CD4-positive, alpha-beta T cell (primary cell): Measurements from ENCODE around the gene PIEZO1. TPM values are rescaled to one million over a fixed set of nuclear protein-coding genes. Genes with fewer than 3 reads are reported as not detected.
A peak's percentile ranks its signal among the peaks of the same experiment; 100 is the strongest.

Experiments
- ATAC-seq: fragments of 200-7000 bp; cut with Tn5 transposase; one replicate; pipeline ENCODE4 v1.10.0; 2022; ENCODE audit warnings: mild to moderate bottlenecking; ENCODE audit not compliant: poor library complexity
- CTCF ChIA-PET: fragments of 350-600 bp; sonication (Branson Sonifier 250); formaldehyde crosslinking; loops from one replicate; lab custom pipeline; 2021; ENCODE audit warnings: antibody characterized with exemption, inconsistent platforms; lab: Charles Lee
- POLR2A ChIA-PET: fragments of 350-600 bp; sonication (Branson Sonifier 250); formaldehyde crosslinking; loops from one replicate; lab custom pipeline; 2021; ENCODE audit warnings: antibody characterized with exemption, inconsistent platforms; lab: Charles Lee
- DNase-seq, 14 experiments: peaks; one replicate each; pipeline ENCODE4 v3.0.0-alpha.2; 2013 to 2020; ENCODE audit warnings: mixed read lengths in 2 of 14
- H3K27ac ChIP-seq, 2 donors: one replicate each; pipeline versions ENCODE4 v1.5.1 to v1.7.0; 2013; ENCODE audit warnings: low read length in 2 of 2, low read depth in 1 of 2, mild to moderate bottlenecking in 1 of 2
- H3K27me3 ChIP-seq, 2 experiments: 1 replicate in 1 of 2; 2 replicates in 1 of 2; pipeline versions ENCODE4 v1.6.1 to v1.7.0; 2013; ENCODE audit warnings: low read length in 2 of 2, control low read depth in 1 of 2, mild to moderate bottlenecking in 1 of 2, moderate library complexity in 1 of 2; ENCODE audit not compliant: insufficient read depth in 2 of 2, control insufficient read depth in 1 of 2
- H3K36me3 ChIP-seq: one replicate; pipeline ENCODE4 v1.6.1; 2013; ENCODE audit warnings: low read length, control low read depth; ENCODE audit not compliant: insufficient read depth
- H3K4me1 ChIP-seq: one replicate; pipeline ENCODE4 v1.6.1; 2013; ENCODE audit warnings: low read length, control low read depth; ENCODE audit not compliant: insufficient read depth
- H3K4me3 ChIP-seq: one replicate; pipeline ENCODE4 v1.5.1; 2013; ENCODE audit warnings: mild to moderate bottlenecking, low read length, moderate library complexity
- H3K9me3 ChIP-seq, 2 experiments: 1 replicate in 1 of 2; 2 replicates in 1 of 2; pipeline versions ENCODE4 v1.6.1 to v1.7.0; 2013; ENCODE audit warnings: low read length in 2 of 2, mild to moderate bottlenecking in 2 of 2, control low read depth in 1 of 2, moderate library complexity in 1 of 2; ENCODE audit not compliant: control insufficient read depth in 1 of 2, insufficient read depth in 1 of 2
- H3K27ac Mint-ChIP-seq: one replicate; pipeline ENCODE4 v1.8.0; 2020; ENCODE audit warnings: mixed read lengths
- H3K27me3 Mint-ChIP-seq: one replicate; pipeline ENCODE4 v1.8.0; 2021; ENCODE audit warnings: mixed read lengths
- H3K36me3 Mint-ChIP-seq: one replicate; pipeline ENCODE4 v1.8.0; 2021; ENCODE audit warnings: low read depth, mixed read lengths
- H3K4me1 Mint-ChIP-seq: one replicate; pipeline ENCODE4 v1.8.0; 2021; ENCODE audit warnings: low read depth, mixed read lengths
- H3K4me3 Mint-ChIP-seq: one replicate; pipeline ENCODE4 v1.8.0; 2020; ENCODE audit warnings: mild to moderate bottlenecking, mixed read lengths
- H3K9me3 Mint-ChIP-seq: one replicate; pipeline ENCODE4 v1.8.0; 2020; ENCODE audit warnings: mixed read lengths
- intact Hi-C, 2 experiments: fragments of 100-400 bp; cut with DNase I in 1 of 2; cut with micrococcal nuclease in 1 of 2; formaldehyde crosslinking; loops; one replicate each; pipeline versions ENCODE4 v1.15.1 to v1.9.0; 2023 to 2025; cut with DNase I, micrococcal nuclease
- total RNA-seq, 174 experiments: library from RNA in 2 of 174; stranded (reverse) in 2 of 174; gene quantifications; one replicate each; pipeline ENCODE4 v1.2.3 and lab custom pipeline; 2021 to 2026
- TF ChIP-seq, protein P1 (sequence below): fragments of 200-600 bp; IDR thresholded peaks from one replicate; pipeline ENCODE4 v1.8.0; 2022; ENCODE audit warnings: antibody characterized with exemption, mild to moderate bottlenecking

Gene PIEZO1
- total RNA-seq, 2 experiments from 2014 or later: 142 to 146 TPM

DNA sequence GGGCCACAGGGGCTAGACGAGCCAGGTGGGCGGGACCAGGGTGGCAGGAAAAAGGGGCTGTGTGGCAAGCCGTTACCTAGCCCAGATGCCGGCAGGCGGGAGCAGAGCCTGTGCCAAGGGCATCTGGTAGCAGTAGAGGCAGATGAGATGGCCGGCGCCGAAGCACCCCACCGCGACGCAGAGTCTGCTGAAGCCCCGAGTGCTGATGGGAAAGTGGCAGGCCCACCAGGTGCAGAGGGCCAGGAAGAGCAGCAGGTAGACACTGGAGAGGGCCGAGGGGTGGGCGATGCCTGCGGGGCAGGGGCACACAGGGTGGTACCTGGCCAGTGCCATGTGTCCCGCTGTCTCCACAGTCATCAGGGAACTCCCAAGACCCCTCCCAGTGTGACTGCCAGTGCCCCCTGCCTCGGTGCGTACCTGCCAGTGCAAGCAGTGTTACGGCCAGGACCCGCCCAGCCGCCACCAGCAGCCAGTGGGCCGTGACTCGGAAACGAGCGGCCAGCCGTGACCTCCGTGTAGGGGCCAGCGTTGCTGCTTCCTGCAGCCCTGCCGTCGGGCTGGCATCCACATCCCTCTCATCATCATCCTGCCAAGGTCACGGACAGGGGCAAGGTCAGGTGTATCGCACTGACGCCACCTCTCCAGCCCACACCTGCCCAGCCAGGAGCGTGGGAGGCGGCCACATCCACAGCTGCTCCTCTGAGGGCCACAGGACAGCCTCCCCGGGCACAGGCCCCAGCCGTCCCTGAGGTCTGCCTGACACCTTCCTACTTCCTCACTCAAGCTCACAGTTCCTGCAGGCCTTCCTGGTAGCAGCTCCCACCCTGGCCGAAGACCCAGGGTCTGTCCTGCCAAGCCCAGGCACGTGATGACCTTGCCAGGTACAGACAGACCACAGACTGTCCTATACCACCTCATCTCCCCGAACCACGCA, 46.6 kb downstream of the PIEZO1 start:
- Histone ChIP-seq H3K27ac (no peak overlapping the region), H3K4me1 (peaks cover 23% of the 10 kb centered on the region), H3K4me3 (no peak overlapping the region), H3K36me3 (peaks cover 73% of the 10 kb centered on the region), H3K9me3 (no peaks in the 10 kb centered on the region), H3K27me3 (no peaks in the 10 kb centered on the region)
- Mint-ChIP-seq H3K4me1 (peaks cover under 1% of the 10 kb centered on the region), H3K27ac (no peak overlapping the region), H3K36me3 (no peaks in the 10 kb centered on the region), H3K9me3 (no peaks in the 10 kb centered on the region), H3K4me3 (no peak overlapping the region), H3K27me3 (no peaks in the 10 kb centered on the region)
- DNase-seq: no peak
- TF ChIP-seq, protein P1, sequence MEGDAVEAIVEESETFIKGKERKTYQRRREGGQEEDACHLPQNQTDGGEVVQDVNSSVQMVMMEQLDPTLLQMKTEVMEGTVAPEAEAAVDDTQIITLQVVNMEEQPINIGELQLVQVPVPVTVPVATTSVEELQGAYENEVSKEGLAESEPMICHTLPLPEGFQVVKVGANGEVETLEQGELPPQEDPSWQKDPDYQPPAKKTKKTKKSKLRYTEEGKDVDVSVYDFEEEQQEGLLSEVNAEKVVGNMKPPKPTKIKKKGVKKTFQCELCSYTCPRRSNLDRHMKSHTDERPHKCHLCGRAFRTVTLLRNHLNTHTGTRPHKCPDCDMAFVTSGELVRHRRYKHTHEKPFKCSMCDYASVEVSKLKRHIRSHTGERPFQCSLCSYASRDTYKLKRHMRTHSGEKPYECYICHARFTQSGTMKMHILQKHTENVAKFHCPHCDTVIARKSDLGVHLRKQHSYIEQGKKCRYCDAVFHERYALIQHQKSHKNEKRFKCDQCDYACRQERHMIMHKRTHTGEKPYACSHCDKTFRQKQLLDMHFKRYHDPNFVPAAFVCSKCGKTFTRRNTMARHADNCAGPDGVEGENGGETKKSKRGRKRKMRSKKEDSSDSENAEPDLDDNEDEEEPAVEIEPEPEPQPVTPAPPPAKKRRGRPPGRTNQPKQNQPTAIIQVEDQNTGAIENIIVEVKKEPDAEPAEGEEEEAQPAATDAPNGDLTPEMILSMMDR: no peak
- ATAC-seq: no peak
- intact Hi-C loops: loop anchor here (5.0 kb wide), 3 partner anchors 119 to 429 kb away; partner anchors contain the start of genes GALNS (in 1 of the 2) and TRAPPC2L (in 1 of the 2)
- ChIA-PET POLR2A (interaction anchor here (0.9 to 1.6 kb wide), 5 partner anchors 43 to 119 kb away, joined by 4 to 11 read pairs (median 8); partner anchors contain the start of genes APRT, GALNS, PIEZO1 and TRAPPC2L), CTCF (interaction anchor here (0.7 to 1.8 kb wide), 13 partner anchors 8 to 428 kb away, joined by 3 to 58 read pairs (median 5); partner anchors contain the start of genes APRT, CTU2, GALNS and RNF166)

GRCh38 chr16:88737298-88738150, 47.5 kb downstream of the PIEZO1 start:
- Histone ChIP-seq H3K9me3 (no peaks in the 10 kb centered on the region), H3K27me3 (no peaks in the 10 kb centered on the region), H3K4me1 (peaks cover 15% of the 10 kb centered on the region), H3K4me3 (no peak overlapping the region), H3K27ac (no peak overlapping the region), H3K36me3 (peaks cover 81% of the 10 kb centered on the region)
- intact Hi-C loops: loop anchor here (1.0 to 5.0 kb wide), 7 partner anchors 48 to 479 kb away; partner anchors contain the start of genes GALNS (in 2 of the 2), PIEZO1 (in 2 of the 2) and TRAPPC2L (in 2 of the 2)
- H3K27me3 Mint-ChIP-seq: no peaks in the 10 kb centered on the region
- peak; percentile 98 for ATAC-seq
- ChIA-PET CTCF (interaction anchor here (0.5 to 2.0 kb wide), 31 partner anchors 9 to 480 kb away, joined by 3 to 58 read pairs (median 4); partner anchors contain the start of genes APRT, CDT1, CTU2 and GALNS), POLR2A (interaction anchor here (0.7 to 1.6 kb wide), 9 partner anchors 8 to 120 kb away, joined by 4 to 11 read pairs (median 4); partner anchors contain the start of genes APRT, CDT1, GALNS and PIEZO1)
- H3K9me3 Mint-ChIP-seq: no peaks in the 10 kb centered on the region
- H3K27ac Mint-ChIP-seq: no peak overlapping the region
- TF ChIP-seq, protein P1: peak; percentile 98
- no peak overlapping the region for H3K4me3 Mint-ChIP-seq
- H3K4me1 Mint-ChIP-seq: no peaks in the 10 kb centered on the region
- peak; percentile 44 to 89 (median 72) for DNase-seq
- no peaks in the 10 kb centered on the region for H3K36me3 Mint-ChIP-seq
